Neutrophil (primary cell): ENCODE measurements around the gene SLC20A1.

Source experiments
- H3K27ac ChIP-seq: fragments of 200-600 bp; sonication (generic); 2 replicates; pipeline ENCODE4 v1.5.1; 2016; ENCODE audit warnings: mild to moderate bottlenecking, moderate library complexity
- H3K27me3 ChIP-seq: fragments of 200-600 bp; sonication (generic); 2 replicates; pipeline ENCODE4 v1.6.0; 2016; ENCODE audit warnings: mild to moderate bottlenecking
- H3K36me3 ChIP-seq: fragments of 200-600 bp; sonication (generic); 2 replicates; pipeline ENCODE4 v1.5.1; 2017
- H3K4me1 ChIP-seq, 2 experiments: fragments of 200-600 bp in 1 of 2; sonication (generic) in 1 of 2; 1 replicate in 1 of 2; 2 replicates in 1 of 2; pipeline versions ENCODE4 v1.5.1 to v1.6.1; 2013 to 2016; ENCODE audit warnings: low read depth in 1 of 2, low read length in 1 of 2, mild to moderate bottlenecking in 1 of 2, moderate library complexity in 1 of 2; ENCODE audit not compliant: control insufficient read depth in 1 of 2, insufficient read depth in 1 of 2
- H3K4me3 ChIP-seq, 2 experiments: fragments of 200-600 bp in 1 of 2; sonication (generic) in 1 of 2; 1 replicate in 1 of 2; 2 replicates in 1 of 2; pipeline ENCODE4 v1.5.1; 2013 to 2016; ENCODE audit warnings: low read depth in 1 of 2, low read length in 1 of 2, mild to moderate bottlenecking in 1 of 2, moderate library complexity in 1 of 2
- H3K9me3 ChIP-seq: fragments of 200-600 bp; sonication (generic); 2 replicates; pipeline ENCODE4 v1.5.1; 2016
- TF ChIP-seq, protein P1 (sequence below): fragments of 200-600 bp; sonication (generic); IDR thresholded peaks from 2 replicates; pipeline ENCODE4 v1.5.1; 2016; ENCODE audit warnings: antibody characterized with exemption

Gene SLC20A1

GRCh38 chr2:112641701-112642100, 4.0 kb upstream of the SLC20A1 start:
- no peaks in the 10 kb centered on the region for H3K36me3 ChIP-seq
- TF ChIP-seq, protein P1, sequence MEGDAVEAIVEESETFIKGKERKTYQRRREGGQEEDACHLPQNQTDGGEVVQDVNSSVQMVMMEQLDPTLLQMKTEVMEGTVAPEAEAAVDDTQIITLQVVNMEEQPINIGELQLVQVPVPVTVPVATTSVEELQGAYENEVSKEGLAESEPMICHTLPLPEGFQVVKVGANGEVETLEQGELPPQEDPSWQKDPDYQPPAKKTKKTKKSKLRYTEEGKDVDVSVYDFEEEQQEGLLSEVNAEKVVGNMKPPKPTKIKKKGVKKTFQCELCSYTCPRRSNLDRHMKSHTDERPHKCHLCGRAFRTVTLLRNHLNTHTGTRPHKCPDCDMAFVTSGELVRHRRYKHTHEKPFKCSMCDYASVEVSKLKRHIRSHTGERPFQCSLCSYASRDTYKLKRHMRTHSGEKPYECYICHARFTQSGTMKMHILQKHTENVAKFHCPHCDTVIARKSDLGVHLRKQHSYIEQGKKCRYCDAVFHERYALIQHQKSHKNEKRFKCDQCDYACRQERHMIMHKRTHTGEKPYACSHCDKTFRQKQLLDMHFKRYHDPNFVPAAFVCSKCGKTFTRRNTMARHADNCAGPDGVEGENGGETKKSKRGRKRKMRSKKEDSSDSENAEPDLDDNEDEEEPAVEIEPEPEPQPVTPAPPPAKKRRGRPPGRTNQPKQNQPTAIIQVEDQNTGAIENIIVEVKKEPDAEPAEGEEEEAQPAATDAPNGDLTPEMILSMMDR: no peak
- H3K27ac ChIP-seq: peak overlapping the region; percentile 19
- H3K9me3 ChIP-seq: no peaks in the 10 kb centered on the region
- peaks cover 40 to 43% of the 10 kb centered on the region in 2 experiments for H3K4me1 ChIP-seq
- H3K4me3 ChIP-seq: no peak overlapping the region
- peaks cover 8% of the 10 kb centered on the region for H3K27me3 ChIP-seq

GRCh38 chr2:112642561-112642960, 3.2 kb upstream of the SLC20A1 start:
- TF ChIP-seq, protein P1: no peak
- no peak overlapping the region for H3K4me3 ChIP-seq
- peaks cover 42 to 46% of the 10 kb centered on the region in 2 experiments for H3K4me1 ChIP-seq
- no peak overlapping the region for H3K27ac ChIP-seq
- H3K9me3 ChIP-seq: no peaks in the 10 kb centered on the region
- H3K36me3 ChIP-seq: no peaks in the 10 kb centered on the region
- H3K27me3 ChIP-seq: peaks cover 8% of the 10 kb centered on the region

- peaks cover under 1% of the 10 kb centered on the region for H3K36me3 ChIP-seq
- H3K4me3 ChIP-seq: no peak overlapping the region
- no peaks in the 10 kb centered on the region for H3K9me3 ChIP-seq
- TF ChIP-seq, protein P1: no peak
- peaks cover 8% of the 10 kb centered on the region for H3K27me3 ChIP-seq
- H3K27ac ChIP-seq: no peak overlapping the region
- peaks cover 42 to 46% of the 10 kb centered on the region in 2 experiments for H3K4me1 ChIP-seq
Observed at GRCh38 chr2:112642966-112643365, 2.8 kb upstream of the SLC20A1 start.

GRCh38 chr2:112643488-112643887, 2.3 kb upstream of the SLC20A1 start:
- Histone ChIP-seq H3K4me1 (peaks cover 42 to 46% of the 10 kb centered on the region in 2 experiments), H3K4me3 (no peak overlapping the region), H3K9me3 (no peaks in the 10 kb centered on the region), H3K36me3 (peaks cover 6% of the 10 kb centered on the region), H3K27ac (no peak overlapping the region), H3K27me3 (peaks cover 8% of the 10 kb centered on the region)
- TF ChIP-seq, protein P1: no peak

GRCh38 chr2:112644155-112644932, 1.4 kb upstream of the SLC20A1 start:
- Histone ChIP-seq H3K36me3 (peaks cover 11% of the 10 kb centered on the region), H3K4me1 (peaks cover 42 to 46% of the 10 kb centered on the region in 2 experiments), H3K9me3 (no peaks in the 10 kb centered on the region), H3K27ac (peak overlapping the region; percentile 95), H3K27me3 (peaks cover 8% of the 10 kb centered on the region), H3K4me3 (peak overlapping the region; percentile 79 to 96)
- TF ChIP-seq, protein P1: no peak
